GM12865 (cell line): ENCODE data around the gene DENND1A.
"Not testable (repeated sequence)": the region's sequence is repeated elsewhere in the genome, so short reads cannot be mapped to it uniquely, and the experiment has no call there.

Experiments used
- DNase-seq: peaks from one replicate; pipeline ENCODE4 v3.0.0; 2010; ENCODE audit warnings: low read depth
- H3K4me3 ChIP-seq: 2 replicates; pipeline ENCODE4 v1.5.1; 2011; ENCODE audit warnings: mild to moderate bottlenecking, low read depth, low read length, control low read depth
- TF ChIP-seq, protein P1 (sequence below): IDR thresholded peaks from 2 replicates; pipeline ENCODE4 v1.5.1; 2011; ENCODE audit warnings: low read length, control low read depth, low read depth, inconsistent platforms; ENCODE audit not compliant: insufficient read depth; ENCODE audit errors: missing control alignments

The DENND1A gene

DNA sequence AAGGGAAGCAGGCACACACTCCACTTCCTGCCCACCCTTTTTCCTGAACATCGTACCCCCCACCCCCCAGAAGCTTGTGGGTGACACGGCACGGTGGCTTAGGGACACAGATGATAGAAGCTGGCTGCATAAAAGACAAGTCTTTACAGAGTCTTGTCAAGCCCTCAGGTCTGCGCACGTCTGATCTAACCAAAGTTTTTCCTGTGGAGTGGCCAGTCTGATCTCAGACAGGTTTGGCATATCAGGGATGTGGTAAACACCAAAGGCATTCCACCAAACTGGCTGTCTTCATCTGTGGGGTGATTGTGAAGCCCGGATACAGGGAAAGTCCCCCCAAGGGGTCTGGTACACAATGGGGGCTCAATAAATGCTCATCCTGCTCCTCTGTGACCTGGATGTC, 523.9 kb downstream of the DENND1A start:
- TF ChIP-seq, protein P1, sequence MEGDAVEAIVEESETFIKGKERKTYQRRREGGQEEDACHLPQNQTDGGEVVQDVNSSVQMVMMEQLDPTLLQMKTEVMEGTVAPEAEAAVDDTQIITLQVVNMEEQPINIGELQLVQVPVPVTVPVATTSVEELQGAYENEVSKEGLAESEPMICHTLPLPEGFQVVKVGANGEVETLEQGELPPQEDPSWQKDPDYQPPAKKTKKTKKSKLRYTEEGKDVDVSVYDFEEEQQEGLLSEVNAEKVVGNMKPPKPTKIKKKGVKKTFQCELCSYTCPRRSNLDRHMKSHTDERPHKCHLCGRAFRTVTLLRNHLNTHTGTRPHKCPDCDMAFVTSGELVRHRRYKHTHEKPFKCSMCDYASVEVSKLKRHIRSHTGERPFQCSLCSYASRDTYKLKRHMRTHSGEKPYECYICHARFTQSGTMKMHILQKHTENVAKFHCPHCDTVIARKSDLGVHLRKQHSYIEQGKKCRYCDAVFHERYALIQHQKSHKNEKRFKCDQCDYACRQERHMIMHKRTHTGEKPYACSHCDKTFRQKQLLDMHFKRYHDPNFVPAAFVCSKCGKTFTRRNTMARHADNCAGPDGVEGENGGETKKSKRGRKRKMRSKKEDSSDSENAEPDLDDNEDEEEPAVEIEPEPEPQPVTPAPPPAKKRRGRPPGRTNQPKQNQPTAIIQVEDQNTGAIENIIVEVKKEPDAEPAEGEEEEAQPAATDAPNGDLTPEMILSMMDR = no peak
- H3K4me3 ChIP-seq = no peak overlapping the region
- DNase-seq = no peak

DNA sequence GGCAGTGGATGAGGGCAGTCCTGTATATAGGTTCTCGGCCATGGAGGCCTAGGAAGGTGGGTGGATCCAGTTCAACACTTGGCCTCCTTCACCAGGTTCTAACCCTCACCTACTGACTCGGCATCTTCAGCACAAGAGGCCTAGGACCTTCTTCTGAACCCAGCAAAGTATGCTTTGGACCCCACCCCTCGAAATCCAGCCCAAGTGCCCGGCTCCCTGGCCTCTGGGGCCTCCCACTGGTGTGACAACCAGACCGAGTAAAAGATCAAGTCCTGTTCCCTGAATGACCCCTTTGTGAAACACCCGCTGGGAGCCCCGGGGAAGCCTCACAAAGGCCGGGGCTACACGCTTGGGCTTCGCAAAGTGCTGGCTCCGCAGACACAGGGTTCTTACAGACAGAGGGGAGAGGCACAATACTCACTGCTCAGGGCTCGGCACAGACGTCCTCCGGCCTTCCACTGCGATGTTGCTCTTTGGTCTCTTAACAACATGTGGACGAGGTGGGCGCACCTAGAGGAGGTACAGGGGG, 526.9 kb downstream of the DENND1A start:
- DNase-seq = no peak
- TF ChIP-seq, protein P1 = no peak
- H3K4me3 ChIP-seq = no peak overlapping the region

DNA sequence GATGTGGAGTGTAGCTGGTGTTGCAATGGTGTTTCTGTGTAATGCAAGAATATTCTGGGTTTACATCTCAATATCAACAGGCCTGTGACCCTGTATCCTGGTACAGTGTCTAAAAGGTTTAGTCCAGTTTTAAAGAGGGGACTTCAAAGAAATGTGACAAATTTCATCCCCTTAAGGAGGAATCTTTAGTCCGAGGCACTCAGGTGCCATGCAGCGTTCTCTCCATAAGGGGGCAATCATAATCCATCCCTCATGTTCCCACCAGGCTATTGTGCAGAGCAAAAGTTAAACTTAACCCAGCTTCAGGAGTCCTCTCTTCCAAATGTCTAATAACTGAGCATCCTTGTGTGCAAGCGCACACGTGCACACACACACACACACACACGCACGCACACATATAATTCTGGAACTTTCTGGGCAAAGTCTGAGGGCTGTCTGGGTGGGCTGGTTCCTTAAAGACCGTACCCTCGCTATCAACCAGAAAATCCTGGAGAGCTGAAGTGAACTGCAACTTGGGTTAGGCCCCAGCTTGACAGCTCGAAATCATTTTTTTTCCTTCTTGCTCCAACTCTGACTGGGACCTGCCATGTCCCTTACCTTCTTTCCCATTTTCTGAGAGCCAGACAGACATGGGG, 527.9 kb downstream of the DENND1A start:
- DNase-seq = peak; percentile 54
- H3K4me3 ChIP-seq = no peak overlapping the region
- TF ChIP-seq, protein P1 = peak; percentile 57

DNA sequence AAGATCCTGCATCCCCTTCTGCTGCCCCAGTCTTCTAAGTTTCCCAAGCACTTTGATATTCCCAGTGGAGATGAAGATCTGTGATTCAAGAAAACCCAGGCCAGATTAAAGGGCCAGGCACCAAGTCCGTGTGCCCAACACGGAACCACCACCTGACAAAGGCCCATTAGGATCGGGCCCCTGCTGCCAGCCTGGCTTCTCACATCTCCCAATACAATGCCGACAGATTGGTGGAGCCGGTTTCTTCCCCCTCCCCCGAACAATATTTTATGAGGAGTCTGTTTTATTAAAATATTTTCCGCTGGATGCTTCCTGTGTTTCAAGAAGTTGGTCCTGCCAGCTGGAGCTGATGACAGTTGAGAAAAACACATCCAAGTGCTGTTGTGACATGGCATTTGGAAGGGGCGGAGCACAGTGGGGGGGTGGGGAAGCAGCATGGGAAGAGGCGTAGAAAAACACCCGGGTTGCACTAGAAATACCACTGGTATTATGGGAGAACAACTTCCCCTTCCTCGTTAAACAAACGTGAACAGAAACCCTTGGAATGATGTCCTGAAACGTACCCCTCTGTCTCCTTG, 528.9 kb downstream of the DENND1A start:
- TF ChIP-seq, protein P1 = no peak
- DNase-seq = no peak
- H3K4me3 ChIP-seq = no peak overlapping the region

DNA sequence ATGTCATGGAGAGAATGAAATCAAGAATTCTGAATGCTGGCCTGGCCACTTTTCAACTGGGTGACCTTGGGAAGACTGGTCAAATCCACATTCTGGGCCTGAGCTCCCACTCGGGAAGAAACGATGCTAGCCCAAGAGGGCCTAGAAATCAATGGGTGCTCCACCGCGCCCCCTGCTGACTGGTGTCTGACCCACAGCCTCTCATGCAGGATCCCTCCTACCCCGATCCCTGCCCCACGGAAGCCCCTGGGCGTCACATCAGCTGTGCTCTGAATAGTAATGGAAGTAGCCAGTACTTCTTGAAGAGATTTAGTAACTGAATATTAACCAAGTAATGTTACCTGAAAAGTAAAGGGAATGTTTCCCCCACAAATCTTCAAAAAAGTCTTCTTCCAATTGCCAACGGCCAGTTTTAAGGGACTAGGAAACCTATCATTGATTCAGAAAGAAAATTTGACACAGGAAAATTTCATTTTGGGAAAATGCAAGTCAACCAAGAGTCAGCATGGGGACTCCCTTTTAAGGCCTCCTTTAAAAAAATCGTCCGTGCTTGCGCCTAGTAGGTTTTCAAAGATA, 530.0 kb downstream of the DENND1A start:
- DNase-seq = peak; percentile 28
- H3K4me3 ChIP-seq = no peak overlapping the region
- TF ChIP-seq, protein P1 = peak; percentile 55

DNA sequence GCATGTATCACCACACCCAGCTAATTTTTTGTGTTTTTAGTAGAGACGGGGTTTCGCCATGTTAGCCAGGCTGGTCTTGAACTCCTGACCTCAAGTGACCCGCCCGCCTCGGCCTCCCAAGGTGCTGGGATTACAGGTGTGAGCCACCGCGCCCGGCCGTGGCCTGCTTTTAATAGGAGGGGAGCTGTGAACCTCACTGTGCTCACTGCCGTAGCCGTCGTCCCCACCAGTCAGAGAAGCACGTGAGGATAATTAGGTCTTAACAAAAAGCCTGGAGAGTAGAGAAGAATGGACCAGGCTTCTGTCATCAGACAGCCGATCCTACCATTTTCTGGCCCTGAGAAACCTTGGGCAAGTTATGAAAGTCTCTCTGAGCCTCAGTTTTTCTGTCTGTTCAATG, 531.0 kb downstream of the DENND1A start:
- not testable (repeated sequence) for H3K4me3 ChIP-seq, DNase-seq

DNA sequence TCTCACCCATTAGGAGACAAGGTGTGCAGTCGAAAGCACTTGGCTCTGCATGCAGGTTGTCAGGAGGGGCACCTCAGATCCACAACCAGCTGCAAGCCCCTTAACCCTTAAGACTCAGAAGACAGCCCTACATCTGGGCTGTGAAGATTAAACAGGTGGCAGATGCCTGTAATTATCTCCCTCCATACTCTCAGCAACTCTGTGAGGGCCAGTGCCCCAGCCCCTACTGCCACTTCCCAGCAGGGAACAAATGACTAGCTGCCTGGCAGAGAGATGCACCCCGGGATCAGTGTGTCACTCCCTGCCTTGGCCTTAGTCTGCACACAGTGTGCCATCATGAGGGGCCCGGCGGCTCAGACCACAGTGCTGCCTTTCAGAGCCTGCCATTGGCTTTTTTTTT, 532.0 kb downstream of the DENND1A start:
- H3K4me3 ChIP-seq = no peak overlapping the region
- TF ChIP-seq, protein P1 = no peak
- DNase-seq = no peak
